ES-I3 (cell line): ENCODE measurements around the gene KAT8.

Experiments used
- H3K36me3 ChIP-seq: 2 replicates; pipeline ENCODE4 v1.6.1; 2013; ENCODE audit warnings: mild to moderate bottlenecking, low read length, control low read depth, moderate library complexity; ENCODE audit not compliant: insufficient read depth
- H3K4me1 ChIP-seq: 2 replicates; pipeline ENCODE4 v1.6.1; 2013; ENCODE audit warnings: mild to moderate bottlenecking, control low read depth, low read length; ENCODE audit not compliant: insufficient read depth
- H3K9ac ChIP-seq: 2 replicates; pipeline ENCODE4 v1.6.1; 2013; ENCODE audit warnings: low read depth, mild to moderate bottlenecking, low read length, moderate library complexity
- H3K9me3 ChIP-seq: 2 replicates; pipeline ENCODE4 v1.6.1; 2013; ENCODE audit warnings: mild to moderate bottlenecking, low read length, moderate library complexity; ENCODE audit not compliant: control insufficient read depth, insufficient read depth

The KAT8 gene

DNA sequence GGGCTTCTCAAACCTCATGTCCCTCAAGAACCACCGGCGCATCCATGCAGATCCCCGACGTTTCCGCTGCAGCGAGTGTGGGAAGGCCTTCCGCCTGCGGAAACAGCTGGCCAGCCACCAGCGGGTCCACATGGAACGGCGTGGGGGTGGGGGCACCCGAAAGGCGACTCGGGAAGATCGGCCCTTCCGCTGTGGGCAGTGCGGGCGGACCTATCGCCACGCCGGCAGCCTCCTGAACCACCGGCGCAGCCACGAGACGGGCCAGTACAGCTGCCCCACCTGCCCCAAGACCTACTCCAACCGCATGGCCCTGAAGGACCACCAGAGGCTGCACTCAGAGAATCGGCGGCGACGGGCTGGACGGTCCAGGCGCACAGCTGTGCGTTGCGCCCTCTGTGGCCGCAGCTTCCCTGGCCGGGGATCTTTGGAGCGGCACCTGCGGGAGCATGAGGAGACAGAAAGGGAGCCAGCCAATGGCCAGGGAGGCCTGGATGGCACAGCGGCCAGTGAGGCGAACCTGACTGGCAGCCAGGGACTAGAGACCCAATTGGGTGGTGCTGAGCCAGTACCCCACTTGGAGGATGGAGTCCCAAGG, 37.3 kb upstream of the KAT8 start:
- Histone ChIP-seq H3K4me1 (no peaks in the 10 kb centered on the region), H3K9ac (no peak overlapping the region), H3K9me3 (no peaks in the 10 kb centered on the region), H3K36me3 (peaks cover 4% of the 10 kb centered on the region; the same call in 1 of the 2 replicates)

DNA sequence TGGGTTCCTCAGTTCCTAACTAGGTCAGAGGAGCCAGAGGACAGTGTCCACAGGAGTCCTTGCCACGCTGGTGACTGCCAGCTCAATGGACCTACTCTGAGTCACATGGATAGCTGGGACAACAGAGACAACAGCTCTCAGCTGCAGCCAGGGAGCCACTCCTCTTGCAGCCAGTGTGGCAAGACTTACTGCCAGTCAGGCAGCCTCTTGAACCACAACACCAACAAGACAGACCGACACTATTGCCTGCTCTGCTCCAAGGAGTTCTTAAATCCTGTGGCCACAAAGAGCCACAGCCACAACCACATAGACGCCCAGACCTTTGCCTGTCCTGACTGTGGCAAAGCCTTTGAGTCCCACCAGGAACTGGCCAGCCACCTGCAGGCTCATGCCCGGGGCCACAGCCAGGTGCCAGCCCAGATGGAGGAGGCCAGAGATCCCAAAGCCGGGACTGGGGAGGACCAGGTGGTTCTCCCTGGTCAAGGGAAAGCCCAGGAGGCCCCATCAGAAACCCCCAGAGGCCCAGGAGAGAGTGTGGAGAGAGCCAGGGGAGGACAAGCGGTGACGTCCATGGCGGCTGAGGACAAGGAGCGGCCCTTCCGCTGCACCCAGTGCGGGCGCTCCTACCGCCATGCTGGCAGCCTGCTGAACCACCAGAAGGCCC, 36.6 kb upstream of the KAT8 start:
- H3K9me3 ChIP-seq: no peaks in the 10 kb centered on the region
- peaks cover 4% of the 10 kb centered on the region; the same call in 1 of the 2 replicates for H3K36me3 ChIP-seq
- no peak overlapping the region for H3K9ac ChIP-seq
- H3K4me1 ChIP-seq: no peaks in the 10 kb centered on the region

DNA sequence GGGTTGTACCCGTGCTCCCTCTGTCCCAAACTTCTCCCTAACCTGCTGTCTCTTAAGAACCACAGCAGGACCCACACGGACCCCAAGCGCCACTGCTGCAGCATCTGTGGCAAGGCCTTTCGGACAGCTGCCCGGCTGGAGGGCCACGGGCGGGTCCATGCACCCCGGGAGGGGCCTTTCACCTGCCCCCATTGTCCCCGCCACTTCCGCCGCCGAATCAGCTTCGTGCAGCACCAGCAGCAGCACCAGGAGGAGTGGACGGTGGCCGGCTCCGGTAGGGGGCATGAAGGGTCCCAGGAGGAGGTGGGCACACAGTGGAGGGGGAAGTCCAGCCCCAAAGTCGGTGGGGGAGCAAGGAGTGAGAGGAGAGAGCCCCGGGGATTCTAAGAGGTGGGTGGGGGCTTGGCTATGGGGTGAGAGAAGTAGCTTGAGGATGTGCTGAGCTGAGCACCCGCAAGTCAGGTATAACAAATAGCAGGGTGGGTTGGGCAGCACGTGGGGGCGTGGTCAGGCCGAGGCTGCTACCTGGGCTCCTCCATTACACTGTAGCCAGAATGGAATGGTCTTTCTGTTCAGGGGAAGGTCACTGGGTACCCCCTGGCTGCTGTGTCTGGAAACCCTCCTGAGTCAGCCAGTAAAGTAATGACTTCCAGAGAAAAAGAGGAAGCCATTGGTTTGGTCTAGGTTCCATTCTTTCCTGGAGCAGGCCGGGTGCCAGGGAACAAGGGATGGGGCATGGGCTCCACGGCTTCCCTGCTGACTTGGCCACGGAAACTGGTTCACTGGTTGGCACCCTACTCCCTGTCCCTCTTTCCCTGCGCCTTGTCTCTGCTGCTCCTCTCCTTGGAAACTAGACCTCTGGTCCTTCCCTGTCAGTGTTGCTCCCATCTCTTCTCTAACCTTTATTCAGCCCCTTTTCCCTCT, 35.8 kb upstream of the KAT8 start:
- no peaks in the 10 kb centered on the region for H3K9me3 ChIP-seq
- peaks cover 4% of the 10 kb centered on the region; the same call in 1 of the 2 replicates for H3K36me3 ChIP-seq
- H3K9ac ChIP-seq: no peak overlapping the region
- H3K4me1 ChIP-seq: no peaks in the 10 kb centered on the region

- Histone ChIP-seq H3K9me3 (no peaks in the 10 kb centered on the region), H3K9ac (no peak overlapping the region), H3K36me3 (peaks cover 4% of the 10 kb centered on the region; the same call in 1 of the 2 replicates), H3K4me1 (no peaks in the 10 kb centered on the region)
Measured at GRCh38 chr16:31082368-31083045, 35.0 kb upstream of the KAT8 start.

GRCh38 chr16:31083081-31083480, 34.4 kb upstream of the KAT8 start:
- Histone ChIP-seq H3K4me1 (no peaks in the 10 kb centered on the region), H3K9ac (no peak overlapping the region), H3K9me3 (no peaks in the 10 kb centered on the region), H3K36me3 (peaks cover 4% of the 10 kb centered on the region; the same call in 1 of the 2 replicates)

- H3K4me1 ChIP-seq: no peaks in the 10 kb centered on the region
- no peak overlapping the region for H3K9ac ChIP-seq
- H3K36me3 ChIP-seq: peaks cover 4% of the 10 kb centered on the region; the same call in 1 of the 2 replicates
- H3K9me3 ChIP-seq: no peaks in the 10 kb centered on the region
Measured at GRCh38 chr16:31083556-31083955, 33.9 kb upstream of the KAT8 start.

DNA sequence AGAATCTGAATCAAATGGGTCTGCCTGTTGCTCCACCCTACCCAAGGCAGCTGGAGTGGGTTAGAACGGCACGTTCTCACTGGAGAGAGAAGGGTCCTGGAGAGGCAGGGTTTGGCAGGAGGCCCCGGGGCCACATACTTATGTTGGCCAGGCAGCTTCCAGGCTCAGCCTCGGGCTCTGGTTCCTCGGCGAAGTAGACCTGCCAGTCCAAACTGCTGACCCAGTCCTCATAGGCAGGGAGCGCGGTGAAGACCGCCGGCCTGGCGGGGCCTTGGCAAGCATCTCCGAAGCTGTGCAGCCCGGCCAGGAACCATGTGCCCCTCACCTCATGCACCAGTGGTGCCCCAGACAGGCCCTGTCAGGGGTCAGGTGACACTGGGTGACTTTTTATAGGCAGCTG, 33.5 kb upstream of the KAT8 start:
- no peaks in the 10 kb centered on the region for H3K9me3 ChIP-seq
- peaks cover 4% of the 10 kb centered on the region; the same call in 1 of the 2 replicates for H3K36me3 ChIP-seq
- no peaks in the 10 kb centered on the region for H3K4me1 ChIP-seq
- no peak overlapping the region for H3K9ac ChIP-seq

GRCh38 chr16:31084584-31085302, 32.7 kb upstream of the KAT8 start:
- Histone ChIP-seq H3K9ac (no peak overlapping the region), H3K9me3 (no peaks in the 10 kb centered on the region), H3K4me1 (no peaks in the 10 kb centered on the region), H3K36me3 (peaks cover 4% of the 10 kb centered on the region; the same call in 1 of the 2 replicates)

DNA sequence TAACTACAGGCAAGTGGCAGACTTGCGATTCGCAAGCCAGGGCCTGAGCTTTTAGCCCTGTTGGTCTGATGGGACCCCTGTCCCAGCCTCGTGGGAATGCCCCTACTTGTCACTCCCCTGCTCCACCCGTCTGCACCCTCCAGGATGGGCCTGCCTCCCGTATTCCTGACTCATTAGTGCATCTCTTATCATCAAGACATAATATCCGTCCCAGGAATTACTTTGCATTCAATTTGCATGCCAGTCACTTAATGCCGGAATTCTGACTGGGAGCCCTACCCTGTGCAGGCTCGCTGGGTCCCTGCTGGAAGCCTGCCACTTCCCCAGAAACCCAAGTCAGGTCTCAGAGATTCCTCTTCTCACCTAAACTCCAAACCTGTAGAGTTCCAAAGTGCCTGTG, 32.1 kb upstream of the KAT8 start:
- no peaks in the 10 kb centered on the region for H3K4me1 ChIP-seq
- H3K9ac ChIP-seq: no peak overlapping the region
- H3K36me3 ChIP-seq: 0 out of 2 replicates have a peak, but pooled peaks cover 6% of the 10 kb centered on the region
- H3K9me3 ChIP-seq: no peaks in the 10 kb centered on the region

DNA sequence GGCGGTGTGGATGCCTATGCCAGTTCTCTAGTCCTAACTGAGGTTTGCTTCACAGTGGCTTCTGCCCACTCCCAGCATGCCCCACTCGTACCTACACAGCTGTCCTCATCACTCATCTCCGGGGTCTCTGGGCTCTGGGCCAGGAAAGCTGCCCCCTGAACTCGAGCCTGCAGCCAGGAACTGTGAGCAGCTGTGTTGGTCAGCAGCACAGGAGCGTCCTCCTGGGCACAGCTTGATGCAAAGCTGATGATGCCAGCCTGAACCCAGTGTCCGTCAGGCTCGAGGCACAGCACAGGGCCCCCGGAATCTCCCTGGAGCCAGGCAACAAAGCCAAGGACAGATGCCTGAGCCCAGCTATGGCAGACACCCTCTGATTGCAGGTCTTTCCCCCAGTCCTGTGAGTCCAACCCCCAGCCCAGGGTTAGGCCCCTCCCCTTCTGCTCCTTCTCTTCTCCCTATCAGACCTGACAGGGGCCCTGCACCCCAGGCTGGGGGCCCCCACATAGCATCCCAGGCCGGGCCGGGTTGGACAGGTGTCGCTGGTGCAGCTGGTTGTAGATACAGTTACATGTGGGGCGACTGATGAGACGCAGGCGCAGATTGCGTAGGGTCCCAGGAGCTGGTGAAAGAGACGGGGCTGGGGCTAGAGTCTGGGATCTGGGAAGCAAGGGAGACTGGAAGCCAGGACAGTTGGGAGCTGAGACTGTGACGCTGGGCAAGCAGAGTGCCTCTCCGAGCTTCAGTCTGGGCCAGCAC, 31.4 kb upstream of the KAT8 start:
- 0 out of 2 replicates have a peak, but pooled peaks cover 9% of the 10 kb centered on the region for H3K36me3 ChIP-seq
- H3K9me3 ChIP-seq: no peaks in the 10 kb centered on the region

DNA sequence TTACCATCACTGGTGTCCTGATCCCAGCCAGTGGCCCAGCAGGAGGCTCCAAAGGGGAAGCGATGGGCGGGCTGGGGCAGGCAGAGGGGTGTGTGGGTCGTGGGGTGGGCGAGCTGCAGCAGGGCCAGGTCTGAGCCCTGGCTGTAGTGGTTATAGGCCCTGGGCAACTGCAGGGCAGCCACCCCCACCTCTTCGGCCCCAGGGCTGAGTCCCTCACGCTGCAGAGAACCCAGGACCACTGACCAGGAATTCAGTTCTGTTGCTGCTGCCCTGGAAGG, 30.9 kb upstream of the KAT8 start:
- H3K9me3 ChIP-seq: no peaks in the 10 kb centered on the region
- H3K4me1 ChIP-seq: no peaks in the 10 kb centered on the region
- H3K9ac ChIP-seq: no peak overlapping the region
- 0 out of 2 replicates have a peak, but pooled peaks cover 9% of the 10 kb centered on the region for H3K36me3 ChIP-seq

More for the DNA sequence above, 31.4 kb upstream of the KAT8 start:
- Histone ChIP-seq H3K9ac (no peak overlapping the region), H3K4me1 (no peaks in the 10 kb centered on the region)

- H3K9ac ChIP-seq: no peak overlapping the region
- H3K4me1 ChIP-seq: no peaks in the 10 kb centered on the region
- H3K36me3 ChIP-seq: 0 out of 2 replicates have a peak, but pooled peaks cover 9% of the 10 kb centered on the region
- no peaks in the 10 kb centered on the region for H3K9me3 ChIP-seq
Measured at GRCh38 chr16:31087481-31087880, 30.0 kb upstream of the KAT8 start.

GRCh38 chr16:31087971-31088370, 29.5 kb upstream of the KAT8 start:
- H3K4me1 ChIP-seq: peaks cover 3% of the 10 kb centered on the region; the same call in 1 of the 2 replicates
- 0 out of 2 replicates have a peak, but pooled peaks cover 9% of the 10 kb centered on the region for H3K36me3 ChIP-seq
- no peak overlapping the region for H3K9ac ChIP-seq
- H3K9me3 ChIP-seq: no peaks in the 10 kb centered on the region
